ENCODE results near the gene AGAP1. TPM values are rescaled to one million over a fixed set of nuclear protein-coding genes. Genes with fewer than 3 reads are reported as not detected.

Gene AGAP1
- total and polyA plus RNA-seq, 2 donors (not counting 3 experiments of a cell fraction or from before 2014, with no cell fraction given), result 10.2 to 20.9 TPM

GRCh38 chr2:236063994-236064393 lies 570.2 kb downstream of the AGAP1 start:
- TF ChIP-seq MAX (IDR thresholded peaks at IDR 0.05; ENCODE audit: insufficient read depth, insufficient read length), result no peak
- TF ChIP-seq POLR2AphosphoS5 (IDR thresholded peaks at IDR 0.05; ENCODE audit: insufficient read depth, low read depth, low read length), result no peak
- TF ChIP-seq CTCF (IDR thresholded peaks at IDR 0.05; ENCODE audit: extremely low read depth in 1 of 2, insufficient read depth in 1 of 2, low read depth in 1 of 2, low read length in 2 of 2), result no peak
- no peak for TF ChIP-seq JUN (IDR thresholded peaks at IDR 0.05; ENCODE audit: borderline replicate concordance, insufficient read depth, insufficient read length, low read depth)
- no peak for TF ChIP-seq MYC (IDR thresholded peaks at IDR 0.05; ENCODE audit: low read depth, low read length)
- TF ChIP-seq POLR2A (IDR thresholded peaks at IDR 0.05; ENCODE audit: low read depth, low read length), result no peak
- H3K9ac ChIP-seq (replicated peaks; ENCODE audit: extremely low read depth, insufficient read depth, low read length), result no peak overlapping the region
- H3K4me1 ChIP-seq (ENCODE audit: control insufficient read depth, extremely low read depth, insufficient read depth, low read length), result no peaks in the 10 kb centered on the region
- DNase-seq (ENCODE audit: low read depth, low spot score) (no peak), FAIRE-seq (no peak)
- no peak overlapping the region for H2AFZ ChIP-seq (ENCODE audit: low read depth, low read length)
- H3K27me3 ChIP-seq (ENCODE audit: control insufficient read depth in 2 of 2, insufficient read depth in 2 of 2, low read length in 2 of 2), result no peaks in the 10 kb centered on the region
- H3K9me1 ChIP-seq (replicated peaks; ENCODE audit: control insufficient read depth, extremely low read depth, insufficient read depth, low read length), result no peaks in the 10 kb centered on the region
- dilution Hi-C loops (cut with MboI; ENCODE audit: extremely low pct_ligation_motif_present, low sequenced_read_pairs), result no loop called here
- no peaks in the 10 kb centered on the region for H4K20me1 ChIP-seq (replicated peaks; ENCODE audit: control insufficient read depth, extremely low read depth, insufficient read depth, low read length)
- intact Hi-C loops (cut with micrococcal nuclease), result no loop called here
- no peaks in the 10 kb centered on the region for H3K79me2 ChIP-seq (ENCODE audit: control insufficient read depth, insufficient read depth, low read length)
- no peak overlapping the region for H3K4me2 ChIP-seq (ENCODE audit: insufficient read depth, low read length)
- CTCF ChIA-PET, result no interaction called here
- H3K4me3 ChIP-seq (replicated peaks in 1 of 3; ENCODE audit: insufficient read depth in 1 of 3, low read depth in 1 of 3, low read length in 3 of 3), result no peak overlapping the region
- POLR2A ChIA-PET, result no interaction called here
- no peak overlapping the region for H3K27ac ChIP-seq (ENCODE audit: insufficient read depth, low read depth, low read length)
- no peaks in the 10 kb centered on the region for H3K36me3 ChIP-seq (ENCODE audit: control insufficient read depth in 2 of 2, extremely low read depth in 1 of 2, insufficient read depth in 2 of 2, low read length in 2 of 2)
- BruUV-seq (replicated peaks), result no TSS peak
- no peaks in the 10 kb centered on the region for H3K9me3 ChIP-seq (replicated peaks; ENCODE audit: control insufficient read depth, insufficient read depth, low read length)

Measured in endothelial cell of umbilical vein (primary cell).